A673 (cell line): ENCODE results near the gene KRT86.

Experiments
- EZH2 ChIP-seq: fragments of 200-600 bp; sonication (generic); IDR thresholded peaks from 2 replicates; pipeline ENCODE4 v1.6.1; 2017; ENCODE audit warnings: borderline replicate concordance, low read depth, mild to moderate bottlenecking, mixed read lengths, antibody characterized with exemption, low read length; ENCODE audit not compliant: poor library complexity, severe bottlenecking
- TF ChIP-seq, protein P1 (sequence below): fragments of 300-800, 200-600 bp; sonication (generic); conservative IDR thresholded peaks from 2 replicates; pipeline ENCODE4 v1.5.1; 2017; ENCODE audit warnings: low read depth, mild to moderate bottlenecking, antibody characterized with exemption, low read length, moderate library complexity, mixed read lengths

DNA sequence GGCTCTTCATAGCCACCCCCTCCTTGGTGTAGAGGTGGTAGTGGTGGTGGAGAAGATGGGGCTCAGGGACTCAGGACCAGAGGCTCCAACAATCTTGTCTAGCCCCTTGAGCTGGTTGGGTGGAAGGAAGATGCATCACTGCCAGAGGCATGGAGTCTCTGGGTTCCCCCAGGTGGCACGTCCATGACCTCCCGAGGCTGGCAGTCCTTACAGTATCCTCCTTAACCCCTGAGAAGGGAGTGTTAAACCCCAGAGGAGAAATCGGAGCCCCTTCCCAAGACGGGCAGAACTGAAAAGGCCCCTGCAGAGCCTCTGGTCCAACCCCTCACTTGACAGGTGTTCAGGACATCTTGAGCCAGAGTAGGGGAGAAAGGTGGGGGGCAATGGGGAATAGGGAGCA is 37.6 kb downstream of the KRT86 start:
- TF ChIP-seq EZH2: no peak
- TF ChIP-seq, protein P1, sequence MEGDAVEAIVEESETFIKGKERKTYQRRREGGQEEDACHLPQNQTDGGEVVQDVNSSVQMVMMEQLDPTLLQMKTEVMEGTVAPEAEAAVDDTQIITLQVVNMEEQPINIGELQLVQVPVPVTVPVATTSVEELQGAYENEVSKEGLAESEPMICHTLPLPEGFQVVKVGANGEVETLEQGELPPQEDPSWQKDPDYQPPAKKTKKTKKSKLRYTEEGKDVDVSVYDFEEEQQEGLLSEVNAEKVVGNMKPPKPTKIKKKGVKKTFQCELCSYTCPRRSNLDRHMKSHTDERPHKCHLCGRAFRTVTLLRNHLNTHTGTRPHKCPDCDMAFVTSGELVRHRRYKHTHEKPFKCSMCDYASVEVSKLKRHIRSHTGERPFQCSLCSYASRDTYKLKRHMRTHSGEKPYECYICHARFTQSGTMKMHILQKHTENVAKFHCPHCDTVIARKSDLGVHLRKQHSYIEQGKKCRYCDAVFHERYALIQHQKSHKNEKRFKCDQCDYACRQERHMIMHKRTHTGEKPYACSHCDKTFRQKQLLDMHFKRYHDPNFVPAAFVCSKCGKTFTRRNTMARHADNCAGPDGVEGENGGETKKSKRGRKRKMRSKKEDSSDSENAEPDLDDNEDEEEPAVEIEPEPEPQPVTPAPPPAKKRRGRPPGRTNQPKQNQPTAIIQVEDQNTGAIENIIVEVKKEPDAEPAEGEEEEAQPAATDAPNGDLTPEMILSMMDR: no peak
